ENCODE data around the gene CASKIN2.

Gene CASKIN2

GRCh38 chr17:75518201-75518600 is 2.9 kb upstream of the CASKIN2 start:
- Mint-ChIP-seq H3K27ac (peak overlapping the region; percentile 70), H3K4me1 (ENCODE audit: low read depth) (peaks cover 26% of the 10 kb centered on the region), H3K4me3 (peak overlapping the region; percentile 90), H3K9me3 (no peaks in the 10 kb centered on the region), H3K27me3 (peaks cover 3% of the 10 kb centered on the region), H3K36me3 (ENCODE audit: low read depth) (peaks cover 50% of the 10 kb centered on the region)
- DNase-seq: no peak

GRCh38 chr17:75517297-75517865 is 2.0 kb upstream of the CASKIN2 start:
- Mint-ChIP-seq H3K27ac (peak overlapping the region; percentile 70), H3K4me1 (ENCODE audit: low read depth) (peaks cover 26% of the 10 kb centered on the region), H3K4me3 (peak overlapping the region; percentile 90), H3K9me3 (no peaks in the 10 kb centered on the region), H3K27me3 (peaks cover 3% of the 10 kb centered on the region), H3K36me3 (ENCODE audit: low read depth) (peaks cover 43% of the 10 kb centered on the region)
- DNase-seq: peak; percentile 51

GRCh38 chr17:75516619-75517296 is 1.4 kb upstream of the CASKIN2 start:
- H3K9me3 Mint-ChIP-seq: no peaks in the 10 kb centered on the region
- H3K4me3 Mint-ChIP-seq: peak overlapping the region; percentile 90
- peaks cover 37% of the 10 kb centered on the region for H3K36me3 Mint-ChIP-seq (ENCODE audit: low read depth)
- H3K27me3 Mint-ChIP-seq: peaks cover 3% of the 10 kb centered on the region
- H3K4me1 Mint-ChIP-seq (ENCODE audit: low read depth): peaks cover 26% of the 10 kb centered on the region
- H3K27ac Mint-ChIP-seq: peak overlapping the region; percentile 70
- DNase-seq: peak; percentile 75

- DNase-seq: peak; percentile 97
- H3K4me1 Mint-ChIP-seq (ENCODE audit: low read depth): peaks cover 26% of the 10 kb centered on the region
- peaks cover 3% of the 10 kb centered on the region for H3K27me3 Mint-ChIP-seq
- H3K4me3 Mint-ChIP-seq: peak within 1 kb of the TSS; percentile 90
- no peaks in the 10 kb centered on the region for H3K9me3 Mint-ChIP-seq
- H3K27ac Mint-ChIP-seq: peak within 1 kb of the TSS; percentile 70
- peaks cover 34% of the 10 kb centered on the region for H3K36me3 Mint-ChIP-seq (ENCODE audit: low read depth)
Observed at GRCh38 chr17:75516255-75516618, 900 bp upstream of the CASKIN2 start, which contains the start of gene TSEN54. Gene TSEN54, plus strand, starts transcription at chr17:75516528. Its CDS starts 33 bp downstream, at chr17:75516561.

GRCh38 chr17:75514919-75515495 is 330 bp downstream of the CASKIN2 start:
- DNase-seq: no peak
- peaks cover 26% of the 10 kb centered on the region for H3K4me1 Mint-ChIP-seq (ENCODE audit: low read depth)
- H3K27me3 Mint-ChIP-seq: peaks cover 3% of the 10 kb centered on the region
- no peaks in the 10 kb centered on the region for H3K9me3 Mint-ChIP-seq
- peak overlapping the region; percentile 79 for H3K4me3 Mint-ChIP-seq
- no peak overlapping the region for H3K27ac Mint-ChIP-seq
- peaks cover 26% of the 10 kb centered on the region for H3K36me3 Mint-ChIP-seq (ENCODE audit: low read depth)

GRCh38 chr17:75514299-75514918 is 928 bp downstream of the CASKIN2 start:
- Mint-ChIP-seq H3K4me1 (ENCODE audit: low read depth) (peaks cover 26% of the 10 kb centered on the region), H3K27ac (no peak overlapping the region), H3K27me3 (peaks cover 3% of the 10 kb centered on the region), H3K9me3 (no peaks in the 10 kb centered on the region), H3K4me3 (peak overlapping the region; percentile 65), H3K36me3 (ENCODE audit: low read depth) (peaks cover 22% of the 10 kb centered on the region)
- peak; percentile 42 for DNase-seq

GRCh38 chr17:75513641-75514000 is 1.7 kb downstream of the CASKIN2 start:
- H3K4me3 Mint-ChIP-seq: no peak overlapping the region
- H3K27ac Mint-ChIP-seq: no peak overlapping the region
- H3K9me3 Mint-ChIP-seq: no peaks in the 10 kb centered on the region
- peaks cover 14% of the 10 kb centered on the region for H3K36me3 Mint-ChIP-seq (ENCODE audit: low read depth)
- peaks cover 3% of the 10 kb centered on the region for H3K27me3 Mint-ChIP-seq
- DNase-seq: no peak
- H3K4me1 Mint-ChIP-seq (ENCODE audit: low read depth): peaks cover 19% of the 10 kb centered on the region

- Mint-ChIP-seq H3K27me3 (peaks cover 3% of the 10 kb centered on the region), H3K36me3 (ENCODE audit: low read depth) (peaks cover 8% of the 10 kb centered on the region), H3K27ac (no peak overlapping the region), H3K4me3 (no peak overlapping the region), H3K4me1 (ENCODE audit: low read depth) (peaks cover 14% of the 10 kb centered on the region), H3K9me3 (no peaks in the 10 kb centered on the region)
- DNase-seq: no peak
Observed at GRCh38 chr17:75512926-75513640, 2.3 kb downstream of the CASKIN2 start.

GRCh38 chr17:75511610-75512575 is 3.4 kb downstream of the CASKIN2 start:
- peaks cover 3% of the 10 kb centered on the region for H3K4me1 Mint-ChIP-seq (ENCODE audit: low read depth)
- no peaks in the 10 kb centered on the region for H3K9me3 Mint-ChIP-seq
- H3K4me3 Mint-ChIP-seq: no peak overlapping the region

GRCh38 chr17:75511270-75511609 is 4.1 kb downstream of the CASKIN2 start:
- H3K9me3 Mint-ChIP-seq: no peaks in the 10 kb centered on the region
- H3K27me3 Mint-ChIP-seq: peaks cover 3% of the 10 kb centered on the region
- H3K27ac Mint-ChIP-seq: no peak overlapping the region
- H3K36me3 Mint-ChIP-seq (ENCODE audit: low read depth): no peaks in the 10 kb centered on the region
- no peak for DNase-seq
- H3K4me1 Mint-ChIP-seq (ENCODE audit: low read depth): peaks cover 3% of the 10 kb centered on the region
- no peak overlapping the region for H3K4me3 Mint-ChIP-seq

More at GRCh38 chr17:75511610-75512575, 3.4 kb downstream of the CASKIN2 start:
- H3K36me3 Mint-ChIP-seq (ENCODE audit: low read depth): no peaks in the 10 kb centered on the region
- DNase-seq: no peak
- H3K27me3 Mint-ChIP-seq: peaks cover 3% of the 10 kb centered on the region
- H3K27ac Mint-ChIP-seq: no peak overlapping the region

GRCh38 chr17:75509528-75510258 is 5.6 kb downstream of the CASKIN2 start:
- Mint-ChIP-seq H3K9me3 (no peaks in the 10 kb centered on the region), H3K36me3 (ENCODE audit: low read depth) (no peaks in the 10 kb centered on the region), H3K27ac (no peak overlapping the region), H3K4me3 (no peak overlapping the region), H3K27me3 (peaks cover 3% of the 10 kb centered on the region), H3K4me1 (ENCODE audit: low read depth) (peaks cover 2% of the 10 kb centered on the region)
- DNase-seq: no peak

GRCh38 chr17:75508931-75509361 is 6.4 kb downstream of the CASKIN2 start:
- Mint-ChIP-seq H3K27ac (no peak overlapping the region), H3K4me3 (no peak overlapping the region), H3K27me3 (peaks cover under 1% of the 10 kb centered on the region), H3K36me3 (ENCODE audit: low read depth) (no peaks in the 10 kb centered on the region), H3K9me3 (no peaks in the 10 kb centered on the region), H3K4me1 (ENCODE audit: low read depth) (no peaks in the 10 kb centered on the region)
- DNase-seq: no peak
